SU-DHL-6 (cell line): ENCODE measurements around the gene ATG2B.

Experiments used
- H2AFZ ChIP-seq: fragments of 200-600 bp; sonication (generic); 2 replicates; pipeline ENCODE4 v1.6.1; 2014; ENCODE audit warnings: low read depth, mild to moderate bottlenecking, moderate library complexity, mixed read lengths, antibody characterized with exemption, low read length; ENCODE audit not compliant: severe bottlenecking
- H3F3A ChIP-seq: fragments of 200-600 bp; shearing (Covaris generic); 2 replicates; pipeline ENCODE4 v1.6.0; 2016; ENCODE audit warnings: antibody characterized with exemption, mild to moderate bottlenecking; ENCODE audit not compliant: insufficient read depth
- H3K27ac ChIP-seq: fragments of 200-600 bp; sonication (generic); 2 replicates; pipeline ENCODE4 v1.5.1; 2016; ENCODE audit warnings: low read depth, mild to moderate bottlenecking, low read length, moderate library complexity, mixed read lengths
- H3K27me3 ChIP-seq: fragments of 200-600 bp; sonication (generic), shearing (Covaris generic); 2 replicates; pipeline ENCODE4 v1.6.0; 2014; ENCODE audit warnings: mild to moderate bottlenecking, low read length
- H3K36me3 ChIP-seq: fragments of 200-600 bp; sonication (generic); 2 replicates; pipeline ENCODE4 v1.6.1; 2014; ENCODE audit warnings: mild to moderate bottlenecking, low read length, mixed read lengths
- H3K4me2 ChIP-seq: fragments of 300-600, 200-600 bp; shearing (Covaris generic), sonication (generic); 2 replicates; pipeline ENCODE4 v1.6.0; 2014; ENCODE audit warnings: low read length, low read depth, mild to moderate bottlenecking; ENCODE audit not compliant: poor library complexity, severe bottlenecking
- H3K4me3 ChIP-seq: fragments of 200-600 bp; sonication (generic); 2 replicates; pipeline ENCODE4 v1.5.1; 2014; ENCODE audit warnings: antibody characterized with exemption, low read length, mild to moderate bottlenecking, mixed read lengths; ENCODE audit not compliant: insufficient read depth, poor library complexity, severe bottlenecking
- H3K79me2 ChIP-seq: fragments of 200-600 bp; sonication (generic); 2 replicates; pipeline ENCODE4 v1.6.1; 2014; ENCODE audit warnings: mild to moderate bottlenecking, low read length, moderate library complexity; ENCODE audit not compliant: insufficient read depth
- H3K9ac ChIP-seq: fragments of 200-600 bp; sonication (generic); 2 replicates; pipeline ENCODE4 v1.7.0; 2014; ENCODE audit warnings: mild to moderate bottlenecking, low read length
- H3K9me2 ChIP-seq: fragments of 200-600 bp; sonication (generic); replicated peaks from 2 replicates; pipeline ENCODE4 v1.6.1; 2014; ENCODE audit warnings: low read length; ENCODE audit not compliant: insufficient read depth
- H3K9me3 ChIP-seq: fragments of 200-600 bp; sonication (generic); 2 replicates; pipeline ENCODE4 v1.6.1; 2014; ENCODE audit warnings: low read length, mixed read lengths; ENCODE audit not compliant: insufficient read depth
- H4K20me1 ChIP-seq: fragments of 200-600 bp; sonication (generic); 2 replicates; pipeline ENCODE4 v1.6.1; 2014; ENCODE audit warnings: low read depth, mild to moderate bottlenecking, antibody characterized with exemption, low read length, moderate library complexity, mixed read lengths
- EZH2phosphoT487 ChIP-seq: fragments of 200-600 bp; sonication (generic), shearing (Covaris generic); conservative IDR thresholded peaks from 2 replicates; pipeline ENCODE4 v1.6.1; 2018; ENCODE audit warnings: mild to moderate bottlenecking, antibody characterized with exemption, low read length, moderate library complexity, mixed read lengths
- TF ChIP-seq, protein P1 (sequence below): fragments of 200-600 bp; sonication (generic); IDR thresholded peaks from one replicate; pipeline ENCODE4 v1.5.1; 2017; ENCODE audit warnings: antibody characterized with exemption, mild to moderate bottlenecking, low read length, moderate library complexity; ENCODE audit not compliant: insufficient read depth, poor library complexity, severe bottlenecking

The ATG2B gene

DNA sequence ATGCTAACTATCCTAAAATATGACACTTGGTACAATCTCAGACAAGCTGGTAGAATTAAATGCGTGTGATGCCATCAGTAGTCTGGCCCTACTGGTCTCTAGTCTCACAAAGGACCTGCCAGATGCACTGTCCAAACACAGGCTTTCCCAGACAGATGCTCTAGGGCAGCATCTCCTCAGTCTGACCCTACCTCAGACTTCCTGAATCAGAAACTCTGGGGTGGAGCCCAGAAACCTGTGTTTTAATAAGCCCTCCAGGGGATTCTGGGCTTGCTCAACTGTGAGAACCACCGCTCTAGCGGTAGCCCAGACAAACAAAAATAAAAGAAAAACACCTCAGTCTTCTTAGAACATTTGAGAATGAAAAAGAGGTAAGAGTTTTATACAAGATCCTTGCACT lies 59.2 kb downstream of the ATG2B start:
- Histone ChIP-seq H3K27ac (no peak overlapping the region), H3F3A (no peaks in the 10 kb centered on the region), H2AFZ (no peak overlapping the region), H4K20me1 (no peaks in the 10 kb centered on the region), H3K4me2 (no peak overlapping the region), H3K4me3 (no peak overlapping the region), H3K36me3 (no peaks in the 10 kb centered on the region), H3K79me2 (no peaks in the 10 kb centered on the region), H3K9me3 (no peaks in the 10 kb centered on the region), H3K9me2 (no peaks in the 10 kb centered on the region), H3K27me3 (no peaks in the 10 kb centered on the region), H3K9ac (no peak overlapping the region)
- TF ChIP-seq EZH2phosphoT487 = no peak
- TF ChIP-seq, protein P1, sequence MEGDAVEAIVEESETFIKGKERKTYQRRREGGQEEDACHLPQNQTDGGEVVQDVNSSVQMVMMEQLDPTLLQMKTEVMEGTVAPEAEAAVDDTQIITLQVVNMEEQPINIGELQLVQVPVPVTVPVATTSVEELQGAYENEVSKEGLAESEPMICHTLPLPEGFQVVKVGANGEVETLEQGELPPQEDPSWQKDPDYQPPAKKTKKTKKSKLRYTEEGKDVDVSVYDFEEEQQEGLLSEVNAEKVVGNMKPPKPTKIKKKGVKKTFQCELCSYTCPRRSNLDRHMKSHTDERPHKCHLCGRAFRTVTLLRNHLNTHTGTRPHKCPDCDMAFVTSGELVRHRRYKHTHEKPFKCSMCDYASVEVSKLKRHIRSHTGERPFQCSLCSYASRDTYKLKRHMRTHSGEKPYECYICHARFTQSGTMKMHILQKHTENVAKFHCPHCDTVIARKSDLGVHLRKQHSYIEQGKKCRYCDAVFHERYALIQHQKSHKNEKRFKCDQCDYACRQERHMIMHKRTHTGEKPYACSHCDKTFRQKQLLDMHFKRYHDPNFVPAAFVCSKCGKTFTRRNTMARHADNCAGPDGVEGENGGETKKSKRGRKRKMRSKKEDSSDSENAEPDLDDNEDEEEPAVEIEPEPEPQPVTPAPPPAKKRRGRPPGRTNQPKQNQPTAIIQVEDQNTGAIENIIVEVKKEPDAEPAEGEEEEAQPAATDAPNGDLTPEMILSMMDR = no peak

- no peaks in the 10 kb centered on the region for H3K9me3 ChIP-seq
- H3K79me2 ChIP-seq = no peaks in the 10 kb centered on the region
- no peak overlapping the region for H3K27ac ChIP-seq
- H3K4me3 ChIP-seq = no peak overlapping the region
- H3K36me3 ChIP-seq = no peaks in the 10 kb centered on the region
- H3K9me2 ChIP-seq = no peaks in the 10 kb centered on the region
- no peaks in the 10 kb centered on the region for H3F3A ChIP-seq
- TF ChIP-seq, protein P1 = no peak
- no peak for TF ChIP-seq EZH2phosphoT487
- no peak overlapping the region for H3K4me2 ChIP-seq
- H2AFZ ChIP-seq = no peak overlapping the region
- no peaks in the 10 kb centered on the region for H3K27me3 ChIP-seq
- no peaks in the 10 kb centered on the region for H4K20me1 ChIP-seq
- no peak overlapping the region for H3K9ac ChIP-seq
Measured at GRCh38 chr14:96299441-96299840, 63.7 kb downstream of the ATG2B start.

GRCh38 chr14:96297997-96298515 lies 65.1 kb downstream of the ATG2B start:
- H3K4me3 ChIP-seq = no peak overlapping the region
- no peak overlapping the region for H2AFZ ChIP-seq
- H3K27ac ChIP-seq = no peak overlapping the region
- no peaks in the 10 kb centered on the region for H3K27me3 ChIP-seq
- H3K4me2 ChIP-seq = no peak overlapping the region
- H3K36me3 ChIP-seq = no peaks in the 10 kb centered on the region
- TF ChIP-seq, protein P1 = no peak
- no peak for TF ChIP-seq EZH2phosphoT487
- no peak overlapping the region for H3K9ac ChIP-seq
- no peaks in the 10 kb centered on the region for H3K9me2 ChIP-seq
- no peaks in the 10 kb centered on the region for H3F3A ChIP-seq
- no peaks in the 10 kb centered on the region for H3K9me3 ChIP-seq
- no peaks in the 10 kb centered on the region for H4K20me1 ChIP-seq
- H3K79me2 ChIP-seq = no peaks in the 10 kb centered on the region
